ENCODE data around the gene SMIM23. TPM values are rescaled to one million over a fixed set of nuclear protein-coding genes. Genes with fewer than 3 reads are reported as not detected.

Gene SMIM23
- total RNA-seq, 2 experiments from 2014 or later = not detected

DNA sequence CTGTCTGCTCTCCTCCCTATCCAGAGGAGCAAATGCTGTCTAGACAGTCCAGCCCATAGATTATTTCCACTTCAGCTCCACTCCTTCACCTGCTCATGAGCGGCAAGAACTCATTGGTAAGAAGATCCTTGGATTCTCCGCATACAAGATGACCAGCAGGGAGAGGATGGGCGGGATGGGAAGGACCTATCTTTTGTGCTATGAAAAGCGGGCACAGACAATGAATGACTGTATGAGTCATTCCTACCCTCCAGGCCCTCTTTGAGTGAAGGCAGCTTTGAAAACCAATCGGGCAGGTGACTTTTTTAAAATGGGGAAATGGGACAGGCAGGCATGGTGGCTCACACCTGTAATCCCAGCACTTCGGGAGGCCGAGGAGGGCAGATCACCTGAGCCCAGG, 49.4 kb downstream of the SMIM23 start:
- Mint-ChIP-seq H3K4me3 (no peak overlapping the region), H3K27me3 (peaks cover 2% of the 10 kb centered on the region), H3K27ac (no peak overlapping the region), H3K9me3 (peaks cover 4% of the 10 kb centered on the region), H3K36me3 (ENCODE audit: low read depth) (no peaks in the 10 kb centered on the region), H3K4me1 (no peaks in the 10 kb centered on the region)
- CTCF ChIA-PET = interaction anchor here (1.3 kb wide), 1 partner anchor 13 kb away, joined by 3 read pairs; no protein-coding TSS in a partner anchor
- POLR2A ChIA-PET = no interaction called here
- no peak for DNase-seq

DNA sequence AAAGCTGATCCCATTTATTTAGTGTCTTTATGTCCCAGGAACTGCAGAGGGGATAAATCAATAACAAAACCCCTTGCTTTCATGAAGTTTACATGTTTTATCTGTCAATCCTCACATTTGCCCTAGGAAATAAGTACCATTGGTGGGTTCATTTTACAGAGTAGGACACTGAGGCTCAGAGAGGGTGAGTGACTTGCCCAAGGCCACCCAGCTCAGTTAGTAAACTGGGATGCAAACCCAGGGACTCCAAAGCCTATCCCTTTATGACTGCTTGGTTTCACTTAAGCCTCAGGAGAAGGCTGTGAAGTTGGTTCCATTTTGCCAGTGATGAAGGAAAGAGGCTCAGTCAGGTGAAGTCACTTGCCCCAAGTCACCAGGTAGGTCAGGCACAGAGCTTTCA, 51.9 kb downstream of the SMIM23 start:
- ChIA-PET POLR2A (no interaction called here), CTCF (interaction anchor here (1.6 kb wide), 1 partner anchor 21 kb away, joined by 3 read pairs; no protein-coding TSS in a partner anchor)
- Mint-ChIP-seq H3K27me3 (no peaks in the 10 kb centered on the region), H3K4me1 (peaks cover 5% of the 10 kb centered on the region), H3K27ac (no peak overlapping the region), H3K9me3 (no peaks in the 10 kb centered on the region), H3K36me3 (ENCODE audit: low read depth) (no peaks in the 10 kb centered on the region), H3K4me3 (no peak overlapping the region)
- DNase-seq = no peak

GRCh38 chr5:171838066-171838465, 52.4 kb downstream of the SMIM23 start:
- no peak overlapping the region for H3K4me3 Mint-ChIP-seq
- no peak overlapping the region for H3K27ac Mint-ChIP-seq
- H3K9me3 Mint-ChIP-seq = no peaks in the 10 kb centered on the region
- peaks cover 5% of the 10 kb centered on the region for H3K4me1 Mint-ChIP-seq
- no peak for DNase-seq
- no peaks in the 10 kb centered on the region for H3K27me3 Mint-ChIP-seq
- ChIA-PET POLR2A (no interaction called here), CTCF (interaction anchor here (0.6 to 1.6 kb wide), 3 partner anchors 20 to 860 kb away, joined by 3 to 4 read pairs (median 4); no protein-coding TSS in a partner anchor)
- H3K36me3 Mint-ChIP-seq (ENCODE audit: low read depth) = no peaks in the 10 kb centered on the region

- Mint-ChIP-seq H3K27me3 (no peaks in the 10 kb centered on the region), H3K36me3 (ENCODE audit: low read depth) (no peaks in the 10 kb centered on the region), H3K4me3 (no peak overlapping the region), H3K4me1 (peaks cover 5% of the 10 kb centered on the region), H3K9me3 (no peaks in the 10 kb centered on the region), H3K27ac (no peak overlapping the region)
- POLR2A ChIA-PET = no interaction called here
- DNase-seq = no peak
- CTCF ChIA-PET = interaction anchor here (1.0 to 1.6 kb wide), 2 partner anchors 19 to 47 kb away, joined by 3 read pairs; no protein-coding TSS in a partner anchor
Measured at GRCh38 chr5:171839112-171839511, 53.5 kb downstream of the SMIM23 start.

DNA sequence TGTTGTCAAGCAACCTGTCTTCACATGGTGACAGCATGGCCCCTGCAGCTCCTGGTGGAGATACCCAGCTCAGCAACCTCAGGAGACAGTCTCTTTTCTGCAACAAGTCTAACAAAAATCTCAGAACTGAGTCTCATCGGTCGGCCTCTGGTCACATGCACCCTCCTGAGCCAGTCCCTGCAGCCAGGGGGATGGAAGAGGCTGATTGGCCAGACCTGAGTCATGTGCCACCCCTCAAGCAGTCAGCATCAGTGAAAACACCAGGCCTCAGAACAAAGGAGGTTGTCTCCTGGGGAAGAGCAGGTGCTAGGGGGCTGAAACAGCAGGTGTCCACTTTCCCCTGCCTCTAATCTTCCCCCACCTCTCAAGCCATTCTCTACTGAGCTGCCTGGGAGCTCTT, 54.4 kb downstream of the SMIM23 start:
- H3K4me3 Mint-ChIP-seq = no peak overlapping the region
- no peak for DNase-seq
- H3K36me3 Mint-ChIP-seq (ENCODE audit: low read depth) = no peaks in the 10 kb centered on the region
- no peak overlapping the region for H3K27ac Mint-ChIP-seq
- CTCF ChIA-PET = no interaction called here
- H3K27me3 Mint-ChIP-seq = no peaks in the 10 kb centered on the region
- POLR2A ChIA-PET = no interaction called here
- peaks cover 5% of the 10 kb centered on the region for H3K4me1 Mint-ChIP-seq
- H3K9me3 Mint-ChIP-seq = no peaks in the 10 kb centered on the region

Other genes with a start within 250 kb of the SMIM23 start
- gene FBXW11, start 220.8 kb downstream of the SMIM23 start, total RNA-seq = 10 to 100 TPM; 27.3 to 27.5 TPM

Measured in activated CD4-positive, alpha-beta T cell treated with anti-CD3 and anti-CD28 coated beads, Interleukin-2, amount 10 ng/mL, durations not matched to agents 7 days and 5 days (primary cell).